Measurements from ENCODE around the gene SLFNL1.

SLFNL1 gene

GRCh38 chr1:40979241-40980067, 42.1 kb downstream of the SLFNL1 start, which contains the start of gene CTPS1:
TSS of gene CTPS1 (plus strand) at chr1:40979696. CDS start at chr1:40983291, 3,595 bp downstream.
- Histone ChIP-seq H3K36me3 (replicated peaks in 1 of 2; ENCODE audit: control insufficient read depth in 2 of 2, insufficient read depth in 2 of 2, low read length in 2 of 2) (peaks cover 5 to 34% of the 10 kb centered on the region in 2 donors), H3K79me1 (ENCODE audit: low read depth, low read length) (peaks cover 3% of the 10 kb centered on the region), H2BK5ac (ENCODE audit: low read length) (peak within 1 kb of the TSS; percentile 79), H3K27me3 (ENCODE audit: control insufficient read depth in 3 of 3, insufficient read depth in 3 of 3, low read depth in 1 of 3, low read length in 3 of 3) (no peaks in the 10 kb centered on the region), H3K4me3 (ENCODE audit: low read length in 2 of 2) (peak within 1 kb of the TSS; percentile 60 to 91), H3K14ac (ENCODE audit: low read length) (peak within 1 kb of the TSS; percentile 39), H3K4ac (ENCODE audit: low read length) (no peak within 1 kb of the TSS), H2BK120ac (ENCODE audit: low read depth, low read length) (peak within 1 kb of the TSS; percentile 92), H3K9me3 (replicated peaks in 1 of 2; ENCODE audit: control insufficient read depth in 2 of 2, insufficient read depth in 1 of 2, low read depth in 1 of 2, low read length in 2 of 2) (no peaks in the 10 kb centered on the region), H2AK5ac (ENCODE audit: low read depth, low read length) (peak within 1 kb of the TSS; percentile 38), H3K4me1 (ENCODE audit: control insufficient read depth in 2 of 2, insufficient read depth in 1 of 2, low read depth in 1 of 2, low read length in 2 of 2) (peaks cover 6 to 12% of the 10 kb centered on the region in 2 donors), H2BK12ac (ENCODE audit: low read length) (no peak within 1 kb of the TSS), H2AFZ (ENCODE audit: low read length) (peak within 1 kb of the TSS; percentile 93), H3K4me2 (ENCODE audit: insufficient read depth, low read length, poor library complexity, severe bottlenecking) (peak within 1 kb of the TSS; percentile 84), H4K8ac (ENCODE audit: low read depth, low read length) (no peak within 1 kb of the TSS), H3K23ac (ENCODE audit: low read depth, low read length, poor library complexity) (peak within 1 kb of the TSS; percentile 90), H3K27ac (replicated peaks; ENCODE audit: low read length) (peak within 1 kb of the TSS; percentile 97), H3K18ac (ENCODE audit: low read length) (peak within 1 kb of the TSS; percentile 97), H2BK15ac (ENCODE audit: low read length) (peak within 1 kb of the TSS; percentile 63), H3K9ac (ENCODE audit: low read depth, low read length, poor library complexity) (peak within 1 kb of the TSS; percentile 95), H4K91ac (ENCODE audit: low read depth, low read length, poor library complexity) (no peak within 1 kb of the TSS)
- DNase-seq (ENCODE audit: low spot score): peak; percentile 93
- no CpG with 5 or more reads among the region's 96 CpGs for WGBS, 2 donors (ENCODE audit: extremely low coverage in 2 of 2, insufficient read length in 2 of 2, insufficient replicate concordance in 1 of 2)

- Histone ChIP-seq H2BK15ac (ENCODE audit: low read length) (peak overlapping the region; percentile 63), H4K8ac (ENCODE audit: low read depth, low read length) (no peak overlapping the region), H2BK5ac (ENCODE audit: low read length) (peak overlapping the region; percentile 79), H3K4me1 (ENCODE audit: control insufficient read depth in 2 of 2, insufficient read depth in 1 of 2, low read depth in 1 of 2, low read length in 2 of 2) (peaks cover 6 to 12% of the 10 kb centered on the region in 2 donors), H3K4me2 (ENCODE audit: insufficient read depth, low read length, poor library complexity, severe bottlenecking) (peak overlapping the region; percentile 84), H3K27me3 (ENCODE audit: control insufficient read depth in 3 of 3, insufficient read depth in 3 of 3, low read depth in 1 of 3, low read length in 3 of 3) (no peaks in the 10 kb centered on the region), H3K14ac (ENCODE audit: low read length) (peak overlapping the region; percentile 39), H2BK120ac (ENCODE audit: low read depth, low read length) (peak overlapping the region; percentile 92), H3K4me3 (ENCODE audit: low read length in 2 of 2) (peak overlapping the region; percentile 60 to 90), H3K4ac (ENCODE audit: low read length) (no peak overlapping the region), H4K91ac (ENCODE audit: low read depth, low read length, poor library complexity) (no peak overlapping the region), H3K27ac (replicated peaks; ENCODE audit: low read length) (peak overlapping the region; percentile 27), H2AFZ (ENCODE audit: low read length) (peak overlapping the region; percentile 93), H2BK12ac (ENCODE audit: low read length) (no peak overlapping the region), H3K18ac (ENCODE audit: low read length) (peak overlapping the region; percentile 86), H2AK5ac (ENCODE audit: low read depth, low read length) (peak overlapping the region; percentile 38), H3K79me1 (ENCODE audit: low read depth, low read length) (peaks cover 3% of the 10 kb centered on the region), H3K9ac (ENCODE audit: low read depth, low read length, poor library complexity) (peak overlapping the region; percentile 95), H3K36me3 (replicated peaks in 1 of 2; ENCODE audit: control insufficient read depth in 2 of 2, insufficient read depth in 2 of 2, low read length in 2 of 2) (peaks cover 3 to 28% of the 10 kb centered on the region in 2 donors), H3K23ac (ENCODE audit: low read depth, low read length, poor library complexity) (peak overlapping the region; percentile 90), H3K9me3 (replicated peaks in 1 of 2; ENCODE audit: control insufficient read depth in 2 of 2, insufficient read depth in 1 of 2, low read depth in 1 of 2, low read length in 2 of 2) (no peaks in the 10 kb centered on the region)
- peak; percentile 26 for DNase-seq (ENCODE audit: low spot score)
- no CpG with 5 or more reads among the region's 17 CpGs for WGBS, 2 donors (ENCODE audit: extremely low coverage in 2 of 2, insufficient read length in 2 of 2, insufficient replicate concordance in 1 of 2)
Observed at GRCh38 chr1:40978886-40979240, 42.7 kb downstream of the SLFNL1 start.

- no peak overlapping the region for H4K8ac ChIP-seq (ENCODE audit: low read depth, low read length)
- H3K4me2 ChIP-seq (ENCODE audit: insufficient read depth, low read length, poor library complexity, severe bottlenecking): no peak overlapping the region
- H2BK5ac ChIP-seq (ENCODE audit: low read length): no peak overlapping the region
- no peak overlapping the region for H2BK12ac ChIP-seq (ENCODE audit: low read length)
- no peak overlapping the region for H3K23ac ChIP-seq (ENCODE audit: low read depth, low read length, poor library complexity)
- H3K27me3 ChIP-seq (ENCODE audit: control insufficient read depth in 3 of 3, insufficient read depth in 3 of 3, low read depth in 1 of 3, low read length in 3 of 3): no peaks in the 10 kb centered on the region
- peaks cover 0 to 17% of the 10 kb centered on the region in 2 donors for H3K36me3 ChIP-seq (replicated peaks in 1 of 2; ENCODE audit: control insufficient read depth in 2 of 2, insufficient read depth in 2 of 2, low read length in 2 of 2)
- H3K9ac ChIP-seq (ENCODE audit: low read depth, low read length, poor library complexity): no peak overlapping the region
- DNase-seq (ENCODE audit: low spot score): no peak
- H2BK120ac ChIP-seq (ENCODE audit: low read depth, low read length): no peak overlapping the region
- H3K4me3 ChIP-seq (ENCODE audit: low read length in 2 of 2): no peak overlapping the region
- H3K79me1 ChIP-seq (ENCODE audit: low read depth, low read length): no peaks in the 10 kb centered on the region
- H3K18ac ChIP-seq (ENCODE audit: low read length): no peak overlapping the region
- H2BK15ac ChIP-seq (ENCODE audit: low read length): no peak overlapping the region
- H3K14ac ChIP-seq (ENCODE audit: low read length): no peak overlapping the region
- H2AK5ac ChIP-seq (ENCODE audit: low read depth, low read length): no peak overlapping the region
- no peak overlapping the region for H3K27ac ChIP-seq (replicated peaks; ENCODE audit: low read length)
- WGBS, 2 donors (ENCODE audit: extremely low coverage in 2 of 2, insufficient read length in 2 of 2, insufficient replicate concordance in 1 of 2): no CpG with 5 or more reads among the region's 1 CpG
- H3K4ac ChIP-seq (ENCODE audit: low read length): no peak overlapping the region
- H3K4me1 ChIP-seq (ENCODE audit: control insufficient read depth in 2 of 2, insufficient read depth in 1 of 2, low read depth in 1 of 2, low read length in 2 of 2): peaks cover 6 to 12% of the 10 kb centered on the region in 2 donors
- H4K91ac ChIP-seq (ENCODE audit: low read depth, low read length, poor library complexity): no peak overlapping the region
- no peaks in the 10 kb centered on the region for H3K9me3 ChIP-seq (replicated peaks in 1 of 2; ENCODE audit: control insufficient read depth in 2 of 2, insufficient read depth in 1 of 2, low read depth in 1 of 2, low read length in 2 of 2)
- no peak overlapping the region for H2AFZ ChIP-seq (ENCODE audit: low read length)
Observed at GRCh38 chr1:40977716-40978115, 43.8 kb downstream of the SLFNL1 start.

- no peak overlapping the region for H2BK12ac ChIP-seq (ENCODE audit: low read length)
- WGBS, 2 donors (ENCODE audit: extremely low coverage in 2 of 2, insufficient read length in 2 of 2, insufficient replicate concordance in 1 of 2): no CpG with 5 or more reads among the region's 5 CpGs
- H3K27me3 ChIP-seq (ENCODE audit: control insufficient read depth in 3 of 3, insufficient read depth in 3 of 3, low read depth in 1 of 3, low read length in 3 of 3): no peaks in the 10 kb centered on the region
- H3K9me3 ChIP-seq (replicated peaks in 1 of 2; ENCODE audit: control insufficient read depth in 2 of 2, insufficient read depth in 1 of 2, low read depth in 1 of 2, low read length in 2 of 2): no peaks in the 10 kb centered on the region
- H3K18ac ChIP-seq (ENCODE audit: low read length): no peak overlapping the region
- H2AK5ac ChIP-seq (ENCODE audit: low read depth, low read length): no peak overlapping the region
- H3K4me3 ChIP-seq (ENCODE audit: low read length in 2 of 2): no peak overlapping the region
- peaks cover 0 to 14% of the 10 kb centered on the region in 2 donors for H3K36me3 ChIP-seq (replicated peaks in 1 of 2; ENCODE audit: control insufficient read depth in 2 of 2, insufficient read depth in 2 of 2, low read length in 2 of 2)
- no peak overlapping the region for H3K4ac ChIP-seq (ENCODE audit: low read length)
- no peak overlapping the region for H3K23ac ChIP-seq (ENCODE audit: low read depth, low read length, poor library complexity)
- no peak overlapping the region for H2AFZ ChIP-seq (ENCODE audit: low read length)
- no peak for DNase-seq (ENCODE audit: low spot score)
- no peak overlapping the region for H3K4me2 ChIP-seq (ENCODE audit: insufficient read depth, low read length, poor library complexity, severe bottlenecking)
- H4K8ac ChIP-seq (ENCODE audit: low read depth, low read length): no peak overlapping the region
- H3K79me1 ChIP-seq (ENCODE audit: low read depth, low read length): no peaks in the 10 kb centered on the region
- H2BK120ac ChIP-seq (ENCODE audit: low read depth, low read length): no peak overlapping the region
- no peak overlapping the region for H2BK15ac ChIP-seq (ENCODE audit: low read length)
- no peak overlapping the region for H4K91ac ChIP-seq (ENCODE audit: low read depth, low read length, poor library complexity)
- no peak overlapping the region for H3K9ac ChIP-seq (ENCODE audit: low read depth, low read length, poor library complexity)
- H2BK5ac ChIP-seq (ENCODE audit: low read length): no peak overlapping the region
- H3K14ac ChIP-seq (ENCODE audit: low read length): no peak overlapping the region
- peaks cover 6 to 12% of the 10 kb centered on the region in 2 donors for H3K4me1 ChIP-seq (ENCODE audit: control insufficient read depth in 2 of 2, insufficient read depth in 1 of 2, low read depth in 1 of 2, low read length in 2 of 2)
- H3K27ac ChIP-seq (replicated peaks; ENCODE audit: low read length): no peak overlapping the region
Observed at GRCh38 chr1:40976952-40977690, 44.4 kb downstream of the SLFNL1 start.

Data from neuronal stem cell (in vitro differentiated cells).